Measurements from ENCODE around the gene C2orf72.

- no peak for TF ChIP-seq CTCF (IDR thresholded peaks at IDR 0.05; ENCODE audit: low read depth, low read length, poor library complexity, severe bottlenecking)
- TF ChIP-seq EZH2phosphoT487 (IDR thresholded peaks at IDR 0.05; ENCODE audit: borderline replicate concordance, low read length), result no peak
These were observed 57.5 kb downstream of the C2orf72 start for GRCh38 chr2:231094736-231095346.
